GM19463 (cell line): Measurements from ENCODE around the gene CMTM7.

ENCODE experiments used
- ATAC-seq: cut with Tn5 transposase; IDR thresholded peaks from one replicate; pipeline ENCODE4 v1.9.1; 2021; ENCODE audit warnings: mild to moderate bottlenecking, moderate library complexity; ENCODE audit not compliant: unreplicated experiment

The CMTM7 gene

GRCh38 chr3:32391643-32392535 is at the start of gene CMTM7:
CMTM7 (plus strand) TSS chr3:32391853; CDS start chr3:32391907, 54 bp downstream.
- ATAC-seq, result peak; percentile 60

GRCh38 chr3:32347343-32348125 is 44.1 kb upstream of the CMTM7 start:
- ATAC-seq, result no peak

GRCh38 chr3:32349184-32349583 is 42.5 kb upstream of the CMTM7 start:
- ATAC-seq, result no peak

- ATAC-seq, result no peak
Observed at GRCh38 chr3:32352563-32352962, 39.1 kb upstream of the CMTM7 start.

GRCh38 chr3:32353351-32353750 is 38.3 kb upstream of the CMTM7 start:
- no peak for ATAC-seq

- no peak for ATAC-seq
Observed at GRCh38 chr3:32354362-32354778, 37.3 kb upstream of the CMTM7 start.

- no peak for ATAC-seq
Observed at GRCh38 chr3:32355751-32356291, 35.8 kb upstream of the CMTM7 start.

GRCh38 chr3:32359766-32360492 is 31.7 kb upstream of the CMTM7 start:
- no peak for ATAC-seq

GRCh38 chr3:32360493-32360827 is 31.2 kb upstream of the CMTM7 start:
- no peak for ATAC-seq

GRCh38 chr3:32366638-32367397 is 24.8 kb upstream of the CMTM7 start:
- ATAC-seq, result peak; percentile 74

GRCh38 chr3:32367442-32367841 is 24.2 kb upstream of the CMTM7 start:
- ATAC-seq, result no peak

GRCh38 chr3:32371461-32372212 is 20.0 kb upstream of the CMTM7 start:
- no peak for ATAC-seq

GRCh38 chr3:32372213-32372490 is 19.5 kb upstream of the CMTM7 start:
- ATAC-seq, result no peak

GRCh38 chr3:32373276-32373675 is 18.4 kb upstream of the CMTM7 start:
- ATAC-seq, result no peak

- ATAC-seq, result no peak
Observed at GRCh38 chr3:32373844-32374243, 17.8 kb upstream of the CMTM7 start.

GRCh38 chr3:32374788-32375595 is 16.7 kb upstream of the CMTM7 start:
- ATAC-seq, result peak; percentile 71

- no peak for ATAC-seq
Observed at GRCh38 chr3:32375596-32375930, 16.1 kb upstream of the CMTM7 start.

GRCh38 chr3:32376115-32376514 is 15.5 kb upstream of the CMTM7 start:
- ATAC-seq, result no peak

GRCh38 chr3:32379831-32380500 is 11.7 kb upstream of the CMTM7 start:
- no peak for ATAC-seq
